Measurements from ENCODE around the gene RRP1. TPM values are rescaled to one million over a fixed set of nuclear protein-coding genes. Genes with fewer than 3 reads are reported as not detected.

The RRP1 gene
- total RNA-seq, 4 donors from 2014 or later: 22.0 to 66.8 (median 25.4) TPM

DNA sequence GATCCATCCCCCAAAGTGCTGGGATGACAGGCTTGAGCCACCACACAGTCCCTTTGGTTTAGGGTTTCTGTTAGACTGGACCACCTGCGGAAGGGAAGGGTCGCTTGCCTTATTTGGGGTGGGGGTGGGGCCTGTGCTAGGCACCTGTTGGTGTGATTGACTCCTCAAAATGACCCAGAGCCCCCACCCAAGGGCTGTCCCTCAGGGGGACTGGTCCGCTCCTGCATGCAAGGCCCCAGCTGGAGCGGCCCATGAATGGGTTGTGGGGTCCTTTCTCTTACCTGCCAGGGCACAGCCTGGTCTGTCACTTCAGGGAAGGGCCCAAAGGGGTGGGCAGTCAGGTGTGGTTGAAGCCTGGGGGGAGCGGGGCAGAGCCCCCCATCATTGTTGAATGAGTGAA is 11.4 kb upstream of the RRP1 start:
- DNase-seq (ENCODE audit: low spot score) (no peak), ATAC-seq (ENCODE audit: low FRiP score) (no peak)
- TF ChIP-seq, protein P1, sequence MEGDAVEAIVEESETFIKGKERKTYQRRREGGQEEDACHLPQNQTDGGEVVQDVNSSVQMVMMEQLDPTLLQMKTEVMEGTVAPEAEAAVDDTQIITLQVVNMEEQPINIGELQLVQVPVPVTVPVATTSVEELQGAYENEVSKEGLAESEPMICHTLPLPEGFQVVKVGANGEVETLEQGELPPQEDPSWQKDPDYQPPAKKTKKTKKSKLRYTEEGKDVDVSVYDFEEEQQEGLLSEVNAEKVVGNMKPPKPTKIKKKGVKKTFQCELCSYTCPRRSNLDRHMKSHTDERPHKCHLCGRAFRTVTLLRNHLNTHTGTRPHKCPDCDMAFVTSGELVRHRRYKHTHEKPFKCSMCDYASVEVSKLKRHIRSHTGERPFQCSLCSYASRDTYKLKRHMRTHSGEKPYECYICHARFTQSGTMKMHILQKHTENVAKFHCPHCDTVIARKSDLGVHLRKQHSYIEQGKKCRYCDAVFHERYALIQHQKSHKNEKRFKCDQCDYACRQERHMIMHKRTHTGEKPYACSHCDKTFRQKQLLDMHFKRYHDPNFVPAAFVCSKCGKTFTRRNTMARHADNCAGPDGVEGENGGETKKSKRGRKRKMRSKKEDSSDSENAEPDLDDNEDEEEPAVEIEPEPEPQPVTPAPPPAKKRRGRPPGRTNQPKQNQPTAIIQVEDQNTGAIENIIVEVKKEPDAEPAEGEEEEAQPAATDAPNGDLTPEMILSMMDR (IDR thresholded peaks at IDR 0.05): no peak

DNA sequence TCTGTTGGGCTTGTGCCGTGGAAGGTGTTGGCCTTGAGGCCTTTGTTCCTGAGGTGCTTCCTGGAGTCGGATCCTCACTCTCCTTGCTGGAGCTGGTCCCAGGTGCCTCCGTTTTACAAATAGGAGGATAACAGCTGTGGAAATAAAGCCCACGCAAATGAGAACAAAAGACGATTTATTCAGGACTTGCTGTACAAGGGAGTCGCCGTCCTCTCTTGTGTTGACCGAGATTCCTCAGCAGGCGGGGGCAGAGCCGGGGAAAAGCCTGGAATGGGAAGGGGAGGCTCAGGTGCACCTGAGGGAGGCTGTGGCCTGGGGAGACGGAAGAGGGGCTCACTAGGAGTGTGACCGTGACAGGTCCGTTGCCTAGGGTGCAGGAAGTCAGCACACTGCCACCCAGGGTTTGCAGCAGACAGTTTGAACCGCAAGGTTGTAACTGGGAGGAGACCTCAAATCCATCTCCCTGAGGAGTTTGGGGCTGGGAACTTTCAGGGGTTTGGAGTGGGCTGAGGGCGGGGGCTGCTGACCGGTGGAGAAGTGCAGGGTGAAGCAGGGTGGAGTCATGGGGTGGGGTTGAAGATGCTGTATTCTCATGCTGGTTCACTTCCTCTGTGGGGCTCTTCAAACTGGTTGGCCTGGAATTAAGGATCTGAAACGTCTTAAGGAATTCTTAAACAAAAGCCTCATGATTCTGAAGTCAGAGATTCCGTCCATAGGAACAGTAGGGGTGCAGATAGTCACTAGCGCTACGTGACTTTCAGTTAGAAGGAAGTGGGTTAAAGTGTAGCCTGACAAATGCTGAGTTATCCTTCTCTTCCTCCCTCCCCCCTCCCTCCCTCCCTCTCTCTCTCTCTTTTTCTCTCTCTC is 10.7 kb upstream of the RRP1 start:
- DNase-seq (ENCODE audit: low spot score) (no peak), ATAC-seq (ENCODE audit: low FRiP score) (no peak)
- TF ChIP-seq, protein P1 (IDR thresholded peaks at IDR 0.05): no peak

DNA sequence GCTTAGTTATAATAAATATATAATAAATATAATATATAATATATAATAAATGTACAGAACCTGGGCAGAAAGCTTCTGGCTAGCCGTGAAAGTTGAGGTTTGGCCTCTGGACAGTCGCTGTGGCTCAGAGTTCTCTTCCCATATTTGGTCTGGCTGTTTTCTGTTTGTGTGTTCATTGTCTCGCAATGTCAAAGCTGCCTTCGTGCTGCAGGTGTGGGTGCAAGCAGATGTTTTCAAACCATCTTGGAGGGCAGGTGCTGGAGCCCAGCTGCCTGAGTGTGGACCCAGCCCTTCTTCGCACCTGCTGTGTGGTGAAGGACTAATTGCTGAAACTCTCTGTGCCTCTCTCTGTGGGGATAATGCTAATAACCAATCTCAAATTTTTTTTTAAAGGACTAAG is 9.7 kb upstream of the RRP1 start:
- TF ChIP-seq, protein P1 (IDR thresholded peaks at IDR 0.05): no peak
- no peak for DNase-seq (ENCODE audit: low spot score)
- no peak for ATAC-seq (ENCODE audit: low FRiP score)

DNA sequence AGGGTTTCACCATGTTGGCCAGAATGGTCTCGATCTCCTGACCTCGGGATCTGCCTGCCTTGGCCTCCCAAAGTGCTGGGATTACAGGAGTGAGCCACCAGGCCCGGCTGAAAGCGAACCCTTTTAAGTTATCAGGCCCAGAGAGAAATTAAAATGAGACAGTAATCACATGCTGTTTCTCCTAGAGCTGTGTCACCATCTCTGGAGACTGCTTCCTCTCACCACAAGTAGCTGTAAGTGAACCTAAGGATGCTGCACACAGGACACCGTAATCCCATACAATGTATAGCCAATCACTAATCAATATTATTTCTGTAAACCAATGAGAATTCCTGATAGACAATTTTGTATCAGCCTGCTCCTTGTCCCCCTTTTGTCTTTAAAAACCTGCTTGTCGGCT is 7.5 kb upstream of the RRP1 start:
- DNase-seq (ENCODE audit: low spot score) (no peak), ATAC-seq (ENCODE audit: low FRiP score) (no peak)
- TF ChIP-seq, protein P1 (IDR thresholded peaks at IDR 0.05): no peak

DNA sequence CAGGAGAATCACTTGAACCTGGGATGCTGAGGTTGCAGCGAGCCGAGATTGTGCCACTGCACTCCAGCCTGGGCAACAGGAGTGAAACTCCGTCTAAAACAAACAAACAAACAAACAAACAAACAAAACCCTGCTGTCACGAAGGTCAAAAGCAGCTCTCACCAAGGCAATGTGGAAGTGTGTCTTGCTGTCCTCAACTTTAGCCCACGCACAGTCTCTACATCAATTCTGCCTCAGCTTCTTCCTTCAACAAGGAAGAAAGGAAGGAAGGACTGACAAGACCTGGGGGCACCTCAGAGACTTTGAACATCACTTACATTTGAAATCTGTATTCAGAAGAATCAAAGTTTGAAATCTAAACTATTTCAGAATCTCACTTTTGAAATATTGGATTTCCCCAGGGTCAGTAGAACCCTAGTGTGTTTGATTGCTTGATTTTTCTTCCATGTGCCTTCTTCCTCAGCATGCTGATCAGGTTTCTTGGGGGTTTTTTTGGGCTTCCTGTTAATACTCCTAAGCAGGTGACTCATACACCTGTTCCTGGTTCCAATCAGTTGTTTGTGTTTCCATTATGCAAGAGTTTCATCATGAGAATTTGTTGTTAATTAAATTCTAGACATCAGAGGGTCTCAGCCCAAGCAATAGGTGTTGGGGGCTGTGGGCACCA is 6.8 kb upstream of the RRP1 start:
- DNase-seq (ENCODE audit: low spot score) (no peak), ATAC-seq (ENCODE audit: low FRiP score) (no peak)
- TF ChIP-seq, protein P1 (IDR thresholded peaks at IDR 0.05): no peak

DNA sequence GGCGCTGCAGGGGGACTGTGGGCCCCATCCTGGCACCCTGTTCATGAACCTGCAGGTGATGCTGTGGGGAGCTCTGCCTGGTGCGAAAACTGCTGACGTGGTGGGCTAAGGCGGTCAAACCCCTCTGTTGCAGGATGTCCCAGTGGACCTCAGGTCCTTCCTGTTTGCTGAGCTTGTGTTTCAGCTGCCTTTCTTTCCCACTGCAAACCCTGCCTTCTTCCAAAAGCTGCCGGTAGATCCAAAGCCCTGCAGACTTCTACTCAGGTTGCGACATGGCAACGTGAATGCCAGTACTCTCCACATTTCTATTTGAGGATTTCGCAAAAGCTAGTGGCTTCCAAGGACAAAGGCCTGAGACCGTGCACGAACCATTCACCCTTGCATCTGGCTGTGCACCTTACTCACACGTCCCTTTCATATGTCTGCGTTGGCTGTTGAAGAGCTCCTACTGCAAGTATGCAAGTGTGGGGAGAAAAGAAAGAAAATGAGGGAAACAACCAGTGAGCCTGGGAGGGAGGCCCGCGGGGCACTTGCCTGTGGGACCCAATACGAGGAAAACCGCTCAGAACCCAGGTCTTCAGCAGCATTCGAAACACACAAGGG is 6.2 kb upstream of the RRP1 start:
- ATAC-seq (ENCODE audit: low FRiP score) (peak; percentile 27), DNase-seq (ENCODE audit: low spot score) (no peak)
- TF ChIP-seq, protein P1 (IDR thresholded peaks at IDR 0.05): no peak
